Lower leg skin (tissue), 3 donors: Measurements from ENCODE around the gene TMEM233.

Experiments
- CTCF ChIP-seq, 3 donors: fragments of 450-650 bp; IDR thresholded peaks; one replicate each; pipeline ENCODE4 v1.5.1; 2016; ENCODE audit warnings: antibody characterized with exemption in 3 of 3, mild to moderate bottlenecking in 3 of 3, moderate library complexity in 2 of 3
- POLR2A ChIP-seq, 2 donors: fragments of 450-650 bp; IDR thresholded peaks; one replicate each; pipeline ENCODE4 v1.6.1; 2016 to 2017; ENCODE audit warnings: antibody characterized with exemption in 2 of 2, mild to moderate bottlenecking in 1 of 2, moderate library complexity in 1 of 2

GRCh38 chr12:119574255-119574654 lies 19.3 kb upstream of the TMEM233 start:
- no peak for TF ChIP-seq CTCF (IDR thresholded peaks at IDR 0.05)
- no peak for TF ChIP-seq POLR2A (IDR thresholded peaks at IDR 0.05)
